ENCODE measurements around the gene ZNF276. TPM values are rescaled to one million over a fixed set of nuclear protein-coding genes. Genes with fewer than 3 reads are reported as not detected.

The ZNF276 gene
- total and polyA plus RNA-seq, 2 of the 8 experiments (the other 6 are each of a cell fraction or from before 2014, with no cell fraction given), result 6.4 to 9.3 TPM

GRCh38 chr16:89700649-89701424 lies 20.5 kb upstream of the ZNF276 start (continued):
- TF ChIP-seq KDM4A (IDR thresholded peaks at IDR 0.05; ENCODE audit: low read depth, low read length, severe bottlenecking) (peak; percentile 31), JUN (IDR thresholded peaks at IDR 0.05; ENCODE audit: low read depth, low read length) (no peak), CREB1 (IDR thresholded peaks at IDR 0.05) (peak; percentile 51; the same call in 1 of the 2 replicates), MAX (IDR thresholded peaks at IDR 0.05) (peak; percentile 89), RBBP5 (IDR thresholded peaks at IDR 0.05; ENCODE audit: borderline replicate concordance, low read depth, low read length) (no peak)

Measured in H1 (cell line).